HUDEP-2 (cell line): ENCODE data around the gene C1QTNF8.

Source experiments
- DNase-seq, 76 experiments: peaks; one replicate each; lab custom pipeline; 2025; ENCODE audit not compliant: unreplicated experiment in 76 of 76; lab: John Stamatoyannopoulos, UW

The C1QTNF8 gene

DNA sequence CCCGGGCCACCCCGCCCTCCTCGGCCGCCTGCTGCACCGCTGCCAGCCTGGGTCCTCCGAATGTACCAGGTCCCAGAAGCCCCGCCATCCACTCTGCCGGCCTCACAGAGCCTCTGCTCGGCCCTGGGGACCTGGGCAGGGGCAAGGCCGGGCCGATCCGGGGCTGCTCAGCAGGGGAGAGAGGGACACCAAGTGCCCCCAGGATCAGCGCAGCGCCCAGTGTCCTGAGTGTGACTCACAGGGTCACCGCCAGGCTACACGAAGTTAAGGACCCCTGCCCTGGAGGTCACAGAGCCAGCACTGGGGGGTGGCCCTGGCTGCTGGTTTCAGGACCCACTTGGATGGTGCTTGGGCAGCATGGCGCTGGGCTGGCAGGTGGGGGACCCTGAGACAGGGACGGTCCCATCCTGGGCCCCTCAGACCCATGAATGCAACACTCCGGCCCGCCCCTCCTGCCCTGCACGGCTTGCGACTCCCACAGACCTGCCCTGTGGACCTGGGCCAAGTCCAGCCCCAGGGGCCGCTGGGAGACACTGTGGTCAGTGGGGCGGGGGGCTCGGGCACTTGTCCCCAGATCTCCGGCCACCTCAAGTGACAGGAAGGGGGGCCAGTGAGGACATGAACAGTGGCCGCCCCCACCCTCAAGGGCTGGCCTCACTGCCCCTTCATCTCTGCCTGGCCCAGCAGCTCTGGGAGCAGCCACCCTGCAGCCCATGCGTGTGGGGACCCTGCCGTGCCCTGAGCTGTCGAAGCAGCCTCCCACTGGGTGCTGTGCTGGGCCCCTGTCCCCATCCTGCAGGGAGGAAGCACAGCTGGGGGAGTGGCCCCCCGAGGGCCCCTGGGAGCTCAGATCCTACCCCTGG is 46.7 kb downstream of the C1QTNF8 start:
- DNase-seq: no peak

DNA sequence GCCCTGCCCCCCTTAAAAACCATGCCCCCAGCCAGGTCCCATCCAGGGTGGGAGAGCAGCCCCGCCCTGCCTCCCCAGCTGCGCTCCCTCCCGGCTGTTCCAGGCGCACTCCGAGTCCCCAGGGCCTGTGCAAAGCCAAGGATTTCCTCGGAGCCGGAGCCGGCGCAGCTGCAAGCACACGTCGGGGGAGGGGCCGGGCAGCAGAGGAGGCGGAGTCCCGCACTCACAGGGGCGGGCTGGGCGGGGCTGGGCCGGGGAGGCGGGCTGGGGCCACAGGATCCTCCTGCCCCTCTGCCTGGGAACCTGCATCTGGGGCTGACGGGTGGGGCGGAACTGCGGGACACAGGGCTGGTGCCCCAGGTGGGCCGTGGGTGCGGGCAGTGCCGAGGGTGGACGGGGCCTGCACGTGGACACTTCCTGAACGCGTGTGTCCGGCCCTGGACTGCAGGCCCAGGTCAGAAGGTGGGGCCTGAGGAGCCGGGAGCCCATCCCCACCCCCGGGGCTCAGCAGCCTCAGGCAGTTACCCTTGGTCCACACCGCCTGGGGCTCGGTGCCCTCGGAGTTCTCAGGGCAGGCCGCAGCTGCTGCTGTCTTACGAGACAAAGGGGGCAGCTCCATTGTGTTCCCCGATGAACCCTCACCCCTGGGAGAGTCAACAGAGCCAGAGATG is 47.5 kb downstream of the C1QTNF8 start:
- peak in 1 of 76 experiments; percentile 7 for DNase-seq

DNA sequence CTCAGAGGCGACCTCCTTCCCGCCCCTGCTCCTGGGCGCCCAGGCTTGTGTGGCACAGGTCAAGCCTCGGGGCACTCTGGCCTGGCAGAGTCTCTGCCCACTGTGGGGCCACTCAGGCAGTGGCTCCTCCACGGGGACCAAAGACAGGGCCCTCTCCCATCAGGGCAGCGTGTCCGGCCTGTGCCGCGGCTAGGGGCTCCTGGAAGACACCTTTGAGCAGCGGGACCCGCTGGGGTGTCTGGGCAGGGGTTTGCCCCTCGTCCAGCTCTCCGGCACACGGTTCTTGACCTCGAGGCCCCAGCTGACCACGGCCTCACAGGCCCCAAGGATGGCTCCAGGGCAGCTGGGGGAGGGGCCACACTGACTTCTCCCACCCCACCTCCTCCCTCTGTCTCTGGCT is 48.2 kb downstream of the C1QTNF8 start:
- no peak for DNase-seq

DNA sequence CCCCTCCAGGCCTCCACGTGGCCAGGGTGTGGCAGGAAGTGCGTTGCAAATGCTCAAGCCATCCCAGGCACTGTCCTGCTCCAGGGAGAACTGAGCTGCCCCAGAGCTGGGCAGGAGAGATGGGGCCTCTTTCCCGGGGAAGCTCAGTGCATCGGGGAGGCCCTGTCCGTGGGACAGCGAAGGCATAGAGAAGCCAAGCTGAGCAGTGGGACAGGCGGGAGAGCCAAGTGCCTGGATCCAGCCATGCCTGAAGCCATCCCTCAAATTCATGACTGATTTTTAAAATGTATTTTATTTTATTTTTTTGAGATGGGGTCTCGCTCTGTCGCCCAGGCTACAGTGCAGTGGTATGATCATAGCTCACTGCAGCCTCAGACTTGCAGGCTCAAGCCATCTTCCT is 48.9 kb downstream of the C1QTNF8 start:
- DNase-seq: no peak

DNA sequence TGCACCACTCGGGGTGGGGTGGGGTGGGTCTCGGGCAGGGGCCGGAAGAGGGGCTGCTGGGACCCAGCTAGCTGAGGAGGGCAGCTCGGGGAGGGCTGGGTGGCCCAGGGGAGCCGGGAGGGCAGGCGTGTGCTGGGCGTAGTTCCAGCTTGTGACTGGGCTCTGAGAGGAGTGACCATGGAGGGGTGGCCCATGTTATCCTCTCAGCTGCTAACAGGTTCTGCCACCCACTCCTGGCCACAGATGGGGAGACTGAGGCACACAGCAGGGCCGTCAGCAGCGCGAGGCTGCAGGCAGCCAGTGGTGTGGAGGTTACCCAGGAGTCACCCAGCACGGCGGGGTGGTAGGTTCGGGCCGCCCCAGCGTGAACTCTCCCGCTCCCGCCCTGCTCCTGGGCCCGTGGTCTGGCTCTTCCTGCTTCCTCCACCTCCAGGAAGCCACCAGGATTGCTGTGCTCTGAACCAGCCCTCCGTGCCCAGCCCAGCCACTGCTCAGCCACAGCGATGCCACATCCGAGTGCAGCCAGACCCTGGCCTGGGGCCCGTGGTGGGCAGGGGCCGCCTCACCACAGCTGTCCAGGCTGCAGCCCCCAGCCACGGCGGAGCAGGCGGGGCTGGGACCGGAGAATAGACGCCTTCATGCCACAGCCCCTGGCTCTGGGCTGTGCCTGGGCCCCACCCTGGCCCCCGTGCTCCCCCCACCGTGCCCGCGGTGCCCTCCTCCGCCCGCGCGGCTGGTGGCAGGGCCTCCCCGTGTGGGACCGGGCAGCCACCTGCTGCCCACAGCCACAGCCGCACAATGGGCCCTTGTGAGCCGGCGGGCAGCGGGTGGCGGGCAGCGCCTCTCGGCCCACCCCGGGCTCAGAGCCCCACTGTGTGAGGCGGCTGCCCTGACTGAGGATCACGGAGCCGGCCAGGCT is 49.8 kb downstream of the C1QTNF8 start:
- no peak for DNase-seq

GRCh38 chr16:1045310-1045992 is 50.6 kb downstream of the C1QTNF8 start:
- DNase-seq: no peak

DNA sequence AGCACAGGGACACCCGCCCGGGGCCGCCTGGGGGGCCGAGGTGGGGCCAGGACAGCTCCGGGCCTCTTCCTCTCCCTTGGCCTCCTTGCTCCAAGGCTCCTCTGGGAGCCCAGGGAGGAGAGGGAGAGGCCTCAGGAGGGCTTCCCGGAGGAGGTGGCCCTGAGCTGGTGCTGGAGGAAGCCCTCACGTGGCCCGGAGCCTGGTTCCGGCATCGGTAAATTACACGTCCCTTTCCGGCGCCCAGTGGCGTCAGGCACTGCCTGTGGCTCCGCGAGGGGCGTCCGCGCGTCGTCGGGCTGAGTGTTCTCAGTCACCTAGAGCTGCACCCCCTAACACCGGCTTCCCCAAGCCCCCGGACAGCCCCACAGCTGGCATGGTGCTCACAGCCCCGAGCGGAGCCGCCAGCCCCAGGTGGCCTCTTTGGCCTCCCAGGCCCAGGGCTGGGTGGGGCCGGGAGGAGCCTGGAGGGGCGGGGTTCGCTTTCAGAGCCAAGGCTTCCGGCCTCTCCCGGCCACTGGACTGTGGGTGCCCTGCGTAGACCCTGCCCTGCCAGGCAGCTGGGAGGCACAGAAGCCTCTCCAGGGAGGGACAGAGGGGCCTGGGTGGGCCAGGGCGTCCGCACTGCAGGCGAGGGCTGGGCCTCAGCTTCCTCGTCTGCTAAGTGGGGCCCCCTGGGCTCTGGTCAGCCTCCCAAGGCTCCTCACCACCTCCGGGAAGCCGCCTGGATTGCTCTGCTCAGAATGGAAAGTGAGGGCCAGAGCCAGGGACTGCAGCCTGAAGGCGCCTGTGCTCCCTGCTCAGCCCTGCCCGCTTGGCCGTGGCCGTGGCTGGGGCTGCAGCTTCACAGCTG is 51.4 kb downstream of the C1QTNF8 start:
- no peak for DNase-seq

DNA sequence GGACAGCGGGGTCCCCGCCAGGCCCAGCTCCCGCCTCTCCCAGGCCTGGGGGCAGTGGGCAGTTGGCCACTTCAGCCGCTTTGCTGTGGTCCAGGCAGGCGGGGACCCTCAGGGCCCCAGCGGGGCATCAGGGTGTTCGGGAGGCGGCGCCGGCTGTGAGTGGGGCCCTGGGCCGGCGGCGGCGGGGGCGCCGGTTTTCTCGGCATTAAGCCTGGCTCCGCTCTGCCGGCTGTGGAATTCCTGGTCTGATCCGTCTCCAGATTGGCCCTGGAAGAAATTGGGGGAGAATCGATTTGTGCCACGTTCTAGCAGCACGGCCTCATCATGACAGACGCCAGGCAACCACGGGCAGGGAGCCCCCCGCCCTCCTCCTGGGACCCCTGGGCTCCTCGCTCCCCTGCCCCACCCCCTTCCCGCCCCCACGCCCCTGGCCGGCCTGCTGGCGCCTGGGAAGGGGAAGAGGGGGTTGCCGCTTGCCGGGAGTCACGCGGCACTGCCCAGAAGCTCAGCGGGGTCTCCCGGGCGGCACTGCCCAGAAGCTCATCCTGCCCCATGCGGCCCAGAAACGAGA is 52.1 kb downstream of the C1QTNF8 start:
- DNase-seq: no peak

- DNase-seq: no peak
Observed at GRCh38 chr16:1042866-1043265, 53.2 kb downstream of the C1QTNF8 start.

DNA sequence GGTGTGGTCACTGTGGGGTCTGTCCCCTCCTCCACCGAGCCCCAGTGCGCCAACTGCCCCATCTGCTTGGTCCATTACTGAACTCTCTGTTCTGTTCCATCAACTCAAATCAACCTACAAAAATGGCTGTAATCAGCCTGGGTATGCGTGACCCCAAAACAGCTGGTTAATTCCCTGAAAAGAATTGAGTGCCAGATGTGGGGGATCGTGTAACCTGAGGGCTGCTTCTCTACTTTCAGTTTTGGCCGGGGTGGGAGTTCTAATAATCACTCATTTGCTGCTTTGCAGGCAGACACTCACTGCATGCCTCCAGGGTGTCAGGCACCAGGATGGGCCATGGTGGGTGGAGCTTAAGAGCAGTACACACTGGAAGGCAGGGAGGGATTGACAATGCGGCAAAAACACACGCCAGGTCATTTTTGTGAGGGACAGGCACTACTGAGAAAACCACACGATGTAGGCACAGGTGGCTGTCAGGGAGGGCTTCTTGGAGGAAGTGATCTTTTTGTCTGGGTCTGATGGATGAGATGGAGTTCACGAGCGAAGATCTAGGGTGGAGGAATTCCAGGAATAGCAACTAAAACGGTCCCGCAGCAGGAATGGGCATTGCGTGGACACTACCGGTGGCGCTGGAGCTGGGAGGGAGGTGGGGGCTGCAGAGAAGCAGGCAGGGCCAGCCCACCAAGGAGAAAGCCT is 53.8 kb downstream of the C1QTNF8 start:
- DNase-seq: no peak

DNA sequence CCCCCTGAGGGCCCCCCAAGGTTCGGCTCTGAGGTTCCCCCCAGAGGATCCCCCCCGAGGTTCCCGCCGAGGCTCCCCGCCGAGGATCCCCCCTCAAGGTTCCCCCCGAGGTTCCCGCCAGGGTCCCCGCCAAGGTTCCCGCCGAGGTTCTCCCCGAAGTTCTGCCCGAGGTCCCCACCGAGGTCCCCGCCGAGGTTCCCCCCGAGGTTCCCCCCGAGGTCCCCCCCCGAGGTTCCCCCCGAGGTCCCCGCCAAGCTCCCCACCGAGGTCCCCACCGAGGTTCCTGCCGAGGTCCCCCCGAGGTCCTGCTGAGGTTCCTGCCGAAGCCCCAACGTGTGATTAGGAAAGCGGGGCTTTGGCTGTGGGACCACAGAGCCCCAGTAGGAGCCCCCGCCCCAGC is 55.7 kb downstream of the C1QTNF8 start:
- DNase-seq: no peak

- no peak for DNase-seq
Observed at GRCh38 chr16:1039762-1040161, 56.3 kb downstream of the C1QTNF8 start.

GRCh38 chr16:1038932-1039331 is 57.1 kb downstream of the C1QTNF8 start:
- DNase-seq: no peak
